ENCODE results near the gene HIF1AN.

Gene HIF1AN

DNA sequence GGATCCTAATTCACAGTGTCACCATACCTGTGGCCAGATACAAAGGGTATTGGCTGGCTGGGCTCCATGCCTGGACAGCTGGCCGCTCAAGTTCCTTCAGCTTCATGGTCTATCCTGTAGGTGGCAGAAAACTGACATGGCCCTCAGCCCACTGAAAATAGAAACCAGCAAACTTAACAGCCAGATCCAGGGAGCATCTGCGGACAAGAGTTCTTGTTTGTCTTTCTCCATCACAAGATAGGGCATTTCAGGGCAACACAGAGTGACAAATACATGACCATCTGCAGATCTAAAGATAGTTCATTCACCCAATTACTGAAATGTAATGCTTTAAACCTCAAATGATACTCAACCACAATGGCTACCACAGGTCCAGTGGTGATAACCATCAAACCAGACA lies 18.9 kb upstream of the HIF1AN start:
- peak; percentile 38 for DNase-seq (ENCODE audit: extremely low spot score)
- POLR2A ChIA-PET = interaction anchor here (1.3 kb wide), 1 partner anchor 10 kb away, joined by 3 read pairs; no protein-coding TSS in a partner anchor
- no peak for TF ChIP-seq L3MBTL2 (conservative IDR thresholded peaks at IDR 0.05)
- CTCF ChIA-PET = no interaction called here

- TF ChIP-seq ELF4 (IDR thresholded peaks at IDR 0.05) (no peak), FOXK2 (IDR thresholded peaks at IDR 0.05) (no peak), TARDBP (IDR thresholded peaks at IDR 0.05) (no peak), ZNF384 (IDR thresholded peaks at IDR 0.05) (no peak), HDGF (IDR thresholded peaks at IDR 0.05; ENCODE audit: borderline replicate concordance) (no peak)
- ChIA-PET POLR2A (interaction anchor here (0.7 to 1.7 kb wide), 4 partner anchors 11 to 145 kb away, joined by 3 to 6 read pairs (median 4); partner anchors contain the start of genes HIF1AN and NDUFB8), CTCF (interaction anchor here (0.6 to 2.5 kb wide), 20 partner anchors 8 to 359 kb away, joined by 3 to 19 read pairs (median 5); partner anchors contain the start of gene HIF1AN)
- DNase-seq (ENCODE audit: extremely low spot score) = peak; percentile 71
Measured at GRCh38 chr10:100518761-100519241, 16.9 kb upstream of the HIF1AN start.

GRCh38 chr10:100519311-100520051 lies 16.3 kb upstream of the HIF1AN start, which contains the start of gene SEC31B:
TSS of gene SEC31B (minus strand) at chr10:100519861. CDS start at chr10:100516952, 2,909 bp downstream.
- ChIA-PET CTCF (interaction anchor here (0.6 to 2.5 kb wide), 15 partner anchors 8 to 352 kb away, joined by 3 to 19 read pairs (median 6); partner anchors contain the start of gene HIF1AN), POLR2A (interaction anchor here (0.8 to 1.7 kb wide), 3 partner anchors 11 to 146 kb away, joined by 3 to 6 read pairs (median 6); partner anchors contain the start of genes HIF1AN and NDUFB8)
- TF ChIP-seq ELF4 (IDR thresholded peaks at IDR 0.05) (no peak), HDGF (IDR thresholded peaks at IDR 0.05; ENCODE audit: borderline replicate concordance) (no peak), LEF1 (IDR thresholded peaks at IDR 0.05; ENCODE audit: borderline replicate concordance) (no peak), ZNF384 (IDR thresholded peaks at IDR 0.05) (no peak), TARDBP (IDR thresholded peaks at IDR 0.05) (no peak), PKNOX1 (IDR thresholded peaks at IDR 0.05) (no peak), FOXA1 (IDR thresholded peaks at IDR 0.05) (no peak), ARNT (IDR thresholded peaks at IDR 0.05) (no peak)
- DNase-seq (ENCODE audit: extremely low spot score) = no peak

GRCh38 chr10:100520811-100521210 lies 14.9 kb upstream of the HIF1AN start:
- CTCF ChIA-PET = interaction anchor here (0.8 kb wide), 1 partner anchor 168 kb away, joined by 4 read pairs; no protein-coding TSS in a partner anchor
- no peak for TF ChIP-seq ZNF384 (IDR thresholded peaks at IDR 0.05)
- no peak for TF ChIP-seq L3MBTL2 (conservative IDR thresholded peaks at IDR 0.05)
- TF ChIP-seq ARNT (IDR thresholded peaks at IDR 0.05) = no peak
- no peak for TF ChIP-seq SUZ12 (IDR thresholded peaks at IDR 0.05)
- no peak for TF ChIP-seq ELF4 (IDR thresholded peaks at IDR 0.05)
- TF ChIP-seq NFRKB (IDR thresholded peaks at IDR 0.05) = no peak
- TF ChIP-seq BHLHE40 (IDR thresholded peaks at IDR 0.05; ENCODE audit: borderline replicate concordance) = no peak
- no peak for TF ChIP-seq CTBP1 (IDR thresholded peaks at IDR 0.05; ENCODE audit: borderline replicate concordance)
- TF ChIP-seq FOXA1 (IDR thresholded peaks at IDR 0.05) = no peak
- no peak for DNase-seq (ENCODE audit: extremely low spot score)
- POLR2A ChIA-PET = interaction anchor here (0.6 to 1.7 kb wide), 2 partner anchors 15 to 147 kb away, joined by 3 to 6 read pairs; partner anchors contain the start of gene HIF1AN

- DNase-seq (ENCODE audit: extremely low spot score) = no peak
- ChIA-PET POLR2A (interaction anchor here (1.0 to 1.3 kb wide), 2 partner anchors 14 to 22 kb away, joined by 4 to 7 read pairs; partner anchors contain the start of gene HIF1AN), CTCF (interaction anchor here (0.7 to 1.1 kb wide), 2 partner anchors 27 to 356 kb away, joined by 3 to 4 read pairs; no protein-coding TSS in a partner anchor)
- TF ChIP-seq PKNOX1 (IDR thresholded peaks at IDR 0.05) = no peak
- no peak for TF ChIP-seq TARDBP (IDR thresholded peaks at IDR 0.05)
- no peak for TF ChIP-seq FOXK2 (IDR thresholded peaks at IDR 0.05)
- no peak for TF ChIP-seq NFRKB (IDR thresholded peaks at IDR 0.05)
- TF ChIP-seq HDGF (IDR thresholded peaks at IDR 0.05; ENCODE audit: borderline replicate concordance) = no peak
- TF ChIP-seq ARNT (IDR thresholded peaks at IDR 0.05) = no peak
- TF ChIP-seq FOXM1 (IDR thresholded peaks at IDR 0.05; ENCODE audit: borderline replicate concordance) = no peak
- no peak for TF ChIP-seq FOXA1 (IDR thresholded peaks at IDR 0.05)
- no peak for TF ChIP-seq SUZ12 (IDR thresholded peaks at IDR 0.05)
- TF ChIP-seq SP1 (IDR thresholded peaks at IDR 0.05) = no peak
- no peak for TF ChIP-seq CTBP1 (IDR thresholded peaks at IDR 0.05; ENCODE audit: borderline replicate concordance)
- no peak for TF ChIP-seq L3MBTL2 (conservative IDR thresholded peaks at IDR 0.05)
- no peak for TF ChIP-seq ELF4 (IDR thresholded peaks at IDR 0.05)
- TF ChIP-seq BHLHE40 (IDR thresholded peaks at IDR 0.05; ENCODE audit: borderline replicate concordance) = no peak
- TF ChIP-seq LEF1 (IDR thresholded peaks at IDR 0.05; ENCODE audit: borderline replicate concordance) = no peak
- TF ChIP-seq ZNF384 (IDR thresholded peaks at IDR 0.05) = no peak
Measured at GRCh38 chr10:100522107-100522801, 13.5 kb upstream of the HIF1AN start.

- POLR2A ChIA-PET = interaction anchor here (1.0 to 1.3 kb wide), 2 partner anchors 13 to 23 kb away, joined by 4 to 7 read pairs; partner anchors contain the start of gene HIF1AN
- no peak for TF ChIP-seq ELF4 (IDR thresholded peaks at IDR 0.05)
- no peak for TF ChIP-seq TARDBP (IDR thresholded peaks at IDR 0.05)
- TF ChIP-seq HDGF (IDR thresholded peaks at IDR 0.05; ENCODE audit: borderline replicate concordance) = no peak
- TF ChIP-seq ARNT (IDR thresholded peaks at IDR 0.05) = no peak
- no peak for TF ChIP-seq FOXM1 (IDR thresholded peaks at IDR 0.05; ENCODE audit: borderline replicate concordance)
- TF ChIP-seq FOXK2 (IDR thresholded peaks at IDR 0.05) = no peak
- TF ChIP-seq SP1 (IDR thresholded peaks at IDR 0.05) = no peak
- no peak for TF ChIP-seq NFRKB (IDR thresholded peaks at IDR 0.05)
- no peak for TF ChIP-seq SUZ12 (IDR thresholded peaks at IDR 0.05)
- TF ChIP-seq FOXA1 (IDR thresholded peaks at IDR 0.05) = no peak
- CTCF ChIA-PET = interaction anchor here (0.7 to 1.1 kb wide), 3 partner anchors 16 to 355 kb away, joined by 3 to 4 read pairs (median 4); no protein-coding TSS in a partner anchor
- DNase-seq (ENCODE audit: extremely low spot score) = no peak
Measured at GRCh38 chr10:100522945-100523344, 12.8 kb upstream of the HIF1AN start.

All from HEK293T (cell line).